Sciatic nerve (tissue), 2 donors: ENCODE measurements around the gene MCEMP1. TPM values are rescaled to one million over a fixed set of nuclear protein-coding genes. Genes with fewer than 3 reads are reported as not detected.
"Not testable (repeated sequence)": the region's sequence is repeated elsewhere in the genome, so short reads cannot be mapped to it uniquely, and the experiment has no call there.

ENCODE experiments used
- ATAC-seq: fragments of 200-7000 bp; cut with Tn5 transposase; one replicate; pipeline ENCODE4 v1.9.1; 2020; ENCODE audit warnings: mild to moderate bottlenecking, moderate library complexity
- DNase-seq: peaks from one replicate; pipeline ENCODE4 v3.0.0-alpha.2; 2020; ENCODE audit warnings: low spot score
- intact Hi-C: fragments of 100-400 bp; cut with DNase I; formaldehyde crosslinking; loops from one replicate; pipeline ENCODE4 v1.14.2; 2022
- total RNA-seq: library from RNA; stranded (reverse); fragmentation: NEBNext Ultra II Directional; extraction: Animal tissue kit (Norgen Biotek cat#: 25700); gene quantifications from one replicate; pipeline ENCODE4 v1.2.1, GENCODE V29; 2021
- donor health status: DM: no; HTN: no; CAD: no.
- donor health status: DM: no; HTN: no; CAD: no.

MCEMP1 gene
- total RNA-seq, 1 donor from 2014 or later: 2.6 TPM

DNA sequence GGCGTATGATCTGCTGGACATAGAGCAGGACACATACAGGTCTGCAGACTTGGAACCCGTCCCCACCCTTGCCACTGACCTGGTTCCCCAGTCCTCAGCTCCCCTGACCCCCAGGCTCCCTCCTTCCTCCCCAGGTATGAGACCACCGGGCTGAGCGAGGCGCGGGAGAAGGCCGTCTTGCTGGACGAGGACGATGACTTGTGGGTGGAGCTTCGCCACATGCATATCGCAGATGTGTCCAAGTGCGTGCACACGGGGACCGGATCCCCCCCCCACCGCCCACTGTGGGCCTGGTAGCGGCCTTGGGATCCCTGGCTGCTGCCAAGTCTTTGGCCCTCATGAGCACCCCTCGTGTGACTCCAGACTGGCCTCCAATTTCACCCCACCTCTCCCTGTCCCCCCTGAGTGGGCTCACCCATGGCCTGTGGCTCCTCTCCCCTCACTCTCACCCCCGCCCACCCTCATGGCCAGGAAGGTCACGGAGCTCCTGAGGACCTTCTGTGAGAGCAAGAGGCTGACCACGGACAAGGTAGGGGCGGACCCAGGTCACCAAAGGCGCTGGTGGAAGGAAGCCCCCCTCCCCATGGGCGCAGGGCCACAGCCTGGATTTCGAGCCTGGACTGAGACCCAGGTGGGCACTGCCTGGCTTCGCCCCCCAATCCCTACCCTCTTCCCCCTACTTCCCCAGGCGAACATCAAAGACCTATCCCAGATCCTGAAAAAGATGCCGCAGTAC, 34.4 kb upstream of the MCEMP1 start:
- ATAC-seq (no peak), DNase-seq (no peak)
- intact Hi-C loops: no loop called here

- DNase-seq (no peak), ATAC-seq (no peak)
- intact Hi-C loops: no loop called here
Measured at GRCh38 chr19:7643031-7643415, 33.9 kb upstream of the MCEMP1 start.

DNA sequence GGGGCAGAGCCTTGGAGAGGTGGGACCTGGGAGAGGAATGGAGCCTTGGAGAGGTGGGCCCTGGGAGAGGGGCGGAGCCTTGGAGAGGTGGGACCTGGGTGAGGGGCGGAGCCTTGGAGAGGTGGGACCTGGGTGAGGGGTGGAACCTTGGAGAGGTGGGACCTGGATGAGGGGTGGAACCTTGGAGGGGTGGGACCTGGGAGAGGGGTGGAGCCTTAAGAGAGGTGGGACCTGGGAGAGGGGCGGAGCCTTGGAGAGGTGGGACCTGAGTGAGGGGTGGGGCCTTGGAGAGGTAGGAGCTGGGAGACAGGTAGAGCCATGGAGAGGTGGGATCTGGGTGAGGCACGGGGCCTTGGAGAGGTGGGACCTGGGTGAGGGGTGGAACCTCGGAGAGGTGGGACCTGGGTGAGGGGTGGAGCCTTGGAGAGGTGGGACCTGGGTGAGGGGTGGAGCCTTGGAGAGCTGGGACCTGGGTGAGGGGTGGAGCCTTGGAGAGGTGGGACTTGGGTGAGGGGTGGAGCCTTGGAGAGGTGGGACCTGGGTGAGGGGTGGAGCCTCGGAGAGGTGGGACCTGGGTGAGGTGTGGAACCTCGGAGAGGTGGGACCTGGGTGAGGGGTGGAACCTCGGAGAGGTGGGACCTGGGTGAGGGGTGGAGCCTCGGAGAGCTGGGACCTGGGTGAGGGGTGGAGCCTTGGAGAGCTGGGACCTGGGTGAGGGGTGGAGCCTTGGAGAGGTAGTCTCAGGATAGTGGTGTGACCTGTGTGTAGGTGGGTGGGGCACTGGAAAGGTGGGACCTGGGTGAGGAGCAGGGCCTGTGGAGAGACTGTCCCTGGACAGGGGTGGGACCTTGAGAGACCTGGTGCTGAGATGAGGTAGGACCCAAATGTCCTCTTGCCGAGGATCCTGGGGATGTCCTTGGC, 33.0 kb upstream of the MCEMP1 start:
- ATAC-seq, intact Hi-C loops, DNase-seq: not testable (repeated sequence)

DNA sequence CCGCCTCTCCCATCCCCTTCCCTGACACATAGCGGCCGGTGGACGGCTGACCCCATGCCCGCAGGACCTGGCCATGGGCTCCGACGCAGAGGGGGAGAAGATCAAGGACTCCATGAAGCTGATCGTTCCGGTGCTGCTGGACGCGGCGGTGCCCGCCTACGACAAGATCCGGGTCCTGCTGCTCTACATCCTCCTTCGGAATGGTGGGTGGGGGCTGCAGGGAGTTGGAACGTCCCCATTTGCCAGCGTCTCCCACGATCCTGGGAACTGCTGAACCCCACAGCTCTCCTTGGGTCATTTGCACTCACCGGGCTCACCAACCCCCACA, 32.4 kb upstream of the MCEMP1 start:
- DNase-seq (no peak), ATAC-seq (no peak)
- intact Hi-C loops: no loop called here

DNA sequence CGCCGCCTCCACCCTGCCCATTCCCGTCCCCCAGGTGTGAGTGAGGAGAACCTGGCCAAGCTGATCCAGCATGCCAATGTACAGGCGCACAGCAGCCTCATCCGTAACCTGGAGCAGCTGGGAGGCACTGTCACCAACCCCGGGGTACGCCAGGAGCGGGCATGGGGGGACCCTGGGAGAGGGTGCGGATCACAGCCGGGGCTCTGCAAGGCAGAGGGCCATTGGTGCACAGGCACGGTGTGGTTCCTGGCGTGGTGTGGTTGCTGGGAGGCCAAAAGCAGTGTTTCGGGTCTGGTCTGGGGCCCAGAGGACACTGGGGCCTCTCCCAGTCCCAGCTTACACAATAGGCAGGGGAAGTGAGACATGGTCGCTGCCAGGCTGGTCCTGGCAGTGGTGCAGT, 31.7 kb upstream of the MCEMP1 start:
- no peak for ATAC-seq
- intact Hi-C loops: no loop called here
- no peak for DNase-seq

- ATAC-seq (no peak), DNase-seq (no peak)
- intact Hi-C loops: no loop called here
Measured at GRCh38 chr19:7645656-7646425, 31.0 kb upstream of the MCEMP1 start.

DNA sequence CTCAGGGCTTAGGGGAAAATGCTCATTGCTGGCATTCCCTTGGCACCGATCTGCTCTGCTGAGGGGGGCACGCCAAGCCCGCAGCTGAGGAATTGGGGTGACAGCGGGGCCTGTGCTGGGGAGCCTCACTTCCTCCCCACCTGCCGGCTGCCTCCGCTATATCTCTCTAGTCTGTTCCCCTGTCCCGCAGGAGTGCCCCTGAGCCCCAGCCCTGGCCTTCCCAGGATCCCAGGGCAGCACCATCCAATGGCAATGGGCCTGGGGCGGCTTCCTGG, 30.5 kb upstream of the MCEMP1 start:
- ATAC-seq: no peak
- no peak for DNase-seq
- intact Hi-C loops: no loop called here

GRCh38 chr19:7647156-7647555, 29.7 kb upstream of the MCEMP1 start:
- intact Hi-C loops: no loop called here
- ATAC-seq (no peak), DNase-seq (no peak)

GRCh38 chr19:7648265-7649014, 28.4 kb upstream of the MCEMP1 start:
- ATAC-seq (no peak), DNase-seq (no peak)
- intact Hi-C loops: no loop called here

DNA sequence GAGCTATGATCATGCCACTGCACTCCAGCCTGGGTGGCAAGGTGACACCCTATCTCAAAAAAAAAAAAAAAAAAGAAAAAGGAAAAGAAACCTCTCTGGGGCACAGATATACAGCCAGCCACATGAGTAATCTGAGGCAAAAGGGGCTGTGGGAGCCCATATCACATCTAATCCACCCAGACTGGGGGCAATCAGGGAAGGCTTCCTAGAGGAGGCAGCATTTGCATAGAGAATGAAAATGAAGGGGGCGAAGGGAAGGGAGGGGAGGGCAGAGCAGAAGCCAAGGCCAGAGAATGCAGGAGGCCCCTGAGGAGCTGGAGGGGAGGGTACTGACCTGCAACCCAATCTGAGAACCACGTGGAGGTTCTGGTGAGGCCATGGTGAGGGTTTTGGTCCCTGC, 26.7 kb upstream of the MCEMP1 start:
- intact Hi-C loops: no loop called here
- DNase-seq: no peak
- ATAC-seq: no peak

- intact Hi-C loops: no loop called here
- DNase-seq (peak; percentile 90), ATAC-seq (peak; percentile 88)
Measured at GRCh38 chr19:7652061-7652641, 24.7 kb upstream of the MCEMP1 start.

DNA sequence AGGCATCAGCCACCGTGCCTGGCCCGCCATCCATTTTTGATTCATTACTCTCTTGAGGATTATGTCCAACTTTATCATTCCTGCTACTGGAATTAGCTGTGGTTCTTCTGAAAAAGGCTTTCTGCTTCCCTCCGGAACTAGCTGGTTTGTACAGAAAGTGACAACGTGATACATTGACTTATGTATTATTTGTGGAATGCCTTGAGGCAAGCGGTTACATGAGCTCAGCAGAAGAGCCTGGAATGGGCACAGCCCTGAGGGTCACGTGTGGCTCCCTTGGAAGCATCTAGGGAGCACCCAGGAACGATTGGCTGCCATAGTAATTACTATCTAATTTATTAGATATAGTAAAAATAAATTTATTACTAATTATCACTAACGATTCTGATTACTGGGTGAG, 22.5 kb upstream of the MCEMP1 start:
- DNase-seq: no peak
- intact Hi-C loops: no loop called here
- ATAC-seq: no peak

DNA sequence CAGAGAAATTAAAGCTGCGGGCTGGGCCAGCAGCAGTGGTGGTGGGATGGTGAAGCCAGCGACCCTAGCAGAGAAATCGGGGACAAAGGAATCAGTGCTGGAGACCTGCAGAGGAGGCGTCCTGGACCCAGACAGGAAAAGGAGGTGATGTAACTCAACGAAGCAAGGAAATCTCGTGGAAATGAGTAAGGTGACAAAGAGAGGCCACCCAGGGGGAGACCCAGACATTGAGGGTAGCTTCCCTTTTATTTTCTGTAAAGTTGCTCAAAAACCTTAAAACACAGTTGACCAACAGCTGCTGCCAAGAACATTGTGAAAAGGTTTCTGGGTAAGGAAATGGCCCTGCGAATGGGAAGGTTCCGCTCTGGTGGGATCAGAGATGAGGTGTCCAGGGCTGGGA, 21.3 kb upstream of the MCEMP1 start:
- DNase-seq: no peak
- no peak for ATAC-seq
- intact Hi-C loops: no loop called here

GRCh38 chr19:7657131-7657751, 19.6 kb upstream of the MCEMP1 start:
- intact Hi-C loops: no loop called here
- no peak for DNase-seq
- ATAC-seq: no peak

DNA sequence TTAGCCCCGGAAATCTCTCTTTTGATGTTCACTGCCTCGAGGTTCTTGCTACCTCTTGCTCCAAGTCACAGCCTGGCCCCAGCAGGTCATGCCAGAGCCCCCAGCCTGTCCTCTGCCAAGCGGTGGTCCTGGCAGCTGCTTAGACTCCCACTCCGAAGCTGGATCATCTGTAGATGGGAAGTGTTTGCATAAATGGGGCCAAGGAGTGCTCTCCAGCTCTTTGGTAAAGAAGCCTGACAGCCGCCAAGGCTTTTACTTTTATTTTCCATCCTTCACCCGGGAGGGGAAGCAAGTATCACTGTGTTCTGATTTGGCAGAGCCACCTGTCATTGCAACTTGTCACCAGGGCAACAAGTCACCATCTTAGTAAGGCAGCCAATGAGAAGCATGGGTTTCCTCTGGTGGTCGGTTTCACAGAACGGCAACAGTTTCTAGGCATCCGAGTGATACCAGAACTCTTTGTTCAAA, 18.6 kb upstream of the MCEMP1 start:
- no peak for DNase-seq
- no peak for ATAC-seq
- intact Hi-C loops: no loop called here

DNA sequence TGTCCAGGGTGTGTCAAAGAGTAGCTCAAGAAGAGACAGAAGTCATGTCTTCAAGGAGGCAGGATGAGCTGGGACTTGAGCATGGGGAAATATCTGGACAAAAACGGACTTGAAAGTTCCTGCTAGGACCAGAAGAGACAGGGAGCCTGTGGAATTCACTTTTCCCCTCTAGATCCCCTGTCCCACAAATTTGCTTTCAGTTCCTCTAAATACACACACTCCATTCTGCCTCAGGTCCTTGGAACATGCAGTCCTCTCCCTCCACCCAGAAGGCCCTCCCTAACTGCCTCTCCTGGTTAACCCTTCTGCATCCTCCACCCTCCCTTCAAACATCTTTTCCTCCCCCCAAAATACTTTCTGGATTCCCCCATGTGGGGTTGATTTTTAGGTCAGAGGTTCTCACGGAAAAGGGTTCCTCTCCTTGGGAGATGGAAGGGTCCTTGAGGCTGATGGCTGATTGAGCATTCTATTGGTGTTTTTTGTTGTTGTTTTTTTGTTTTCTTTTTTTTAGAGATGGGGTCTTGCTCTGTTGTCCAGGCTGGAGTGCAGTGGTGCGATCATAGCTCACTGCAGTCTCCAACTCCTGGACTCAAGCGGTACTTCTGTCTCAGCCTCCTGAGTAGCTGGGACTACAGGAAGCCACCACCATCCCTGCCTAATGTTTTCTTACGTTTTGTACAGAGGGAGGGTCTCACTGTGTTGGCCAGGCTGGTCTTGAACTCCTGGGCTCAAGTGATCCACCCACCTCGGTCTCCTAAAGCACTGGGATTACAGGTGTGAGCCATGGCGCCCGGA, 14.9 kb upstream of the MCEMP1 start:
- intact Hi-C loops: no loop called here
- ATAC-seq (no peak), DNase-seq (no peak)

- no peak for ATAC-seq
- intact Hi-C loops: no loop called here
Measured at GRCh38 chr19:7662657-7663056, 14.2 kb upstream of the MCEMP1 start.

DNA sequence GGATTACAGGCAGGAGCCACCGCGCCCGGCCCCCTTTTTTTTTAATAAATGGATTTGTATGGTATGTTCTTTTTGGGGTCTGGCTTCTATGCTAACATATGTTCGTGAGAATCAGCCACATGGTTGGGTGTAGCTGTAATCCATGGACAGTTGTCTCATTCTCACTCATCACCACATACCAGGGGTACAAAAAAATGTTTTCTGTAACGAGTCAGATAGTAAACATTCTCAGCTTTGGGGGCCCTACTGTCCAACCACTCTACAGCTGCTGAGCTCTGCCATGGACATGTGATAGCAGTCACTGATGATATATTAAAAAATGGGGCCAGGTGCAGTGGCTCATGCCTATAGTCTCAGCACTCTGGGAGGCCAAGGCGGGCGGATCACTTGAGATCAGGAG, 13.2 kb upstream of the MCEMP1 start:
- intact Hi-C loops: no loop called here
- ATAC-seq (no peak), DNase-seq (no peak)

More at GRCh38 chr19:7662657-7663056, 14.2 kb upstream of the MCEMP1 start:
- no peak for DNase-seq
